AG09319 (cell line): ENCODE results near the gene ME2.
"Not testable (repeated sequence)": the region's sequence is repeated elsewhere in the genome, so short reads cannot be mapped to it uniquely, and the experiment has no call there.

ENCODE experiments used
- DNase-seq: peaks from one replicate; pipeline ENCODE4 v3.0.0-alpha.2; 2010; ENCODE audit warnings: low read depth; ENCODE audit errors: extremely low read depth
- CTCF ChIP-seq: IDR thresholded peaks from 2 replicates; pipeline ENCODE4 v1.5.1; 2011; ENCODE audit warnings: low read depth, mild to moderate bottlenecking, inconsistent platforms, low read length, moderate library complexity

The ME2 gene

GRCh38 chr18:50955253-50955652 is 76.3 kb downstream of the ME2 start:
- no peak for TF ChIP-seq CTCF
- no peak for DNase-seq

- no peak for TF ChIP-seq CTCF
- no peak for DNase-seq
Observed at GRCh38 chr18:50956116-50956515, 77.2 kb downstream of the ME2 start.

- no peak for DNase-seq
- no peak for TF ChIP-seq CTCF
Observed at GRCh38 chr18:50961974-50962373, 83.1 kb downstream of the ME2 start.

- TF ChIP-seq CTCF = no peak
- DNase-seq = peak; percentile 53
Observed at GRCh38 chr18:50967714-50968661, 89.1 kb downstream of the ME2 start, which contains the start of gene ELAC1. Gene ELAC1 (plus strand): TSS chr18:50968040. CDS start chr18:50974405, 6,365 bp downstream.

GRCh38 chr18:50969448-50969847 is 90.5 kb downstream of the ME2 start:
- no peak for TF ChIP-seq CTCF
- DNase-seq = no peak

- no peak for TF ChIP-seq CTCF
- no peak for DNase-seq
Observed at GRCh38 chr18:50970006-50970405, 91.1 kb downstream of the ME2 start.

GRCh38 chr18:50972404-50972803 is 93.5 kb downstream of the ME2 start:
- not testable (repeated sequence) for DNase-seq
